Astrocyte (in vitro differentiated cells and primary cell): ENCODE measurements around the gene GPRC5D. TPM values are rescaled to one million over a fixed set of nuclear protein-coding genes. Genes with fewer than 3 reads are reported as not detected.

Experiments
- DNase-seq: peaks from one replicate; pipeline ENCODE4 v3.0.0-alpha.2; 2010; ENCODE audit warnings: low read depth
- FAIRE-seq: peaks from 2 replicates; lab custom pipeline; 2011; peaks lifted over from hg19 to GRCh38; lab: Jason Lieb, UNC
- H2AFZ ChIP-seq: 2 replicates; pipeline ENCODE4 v1.6.0; 2012; ENCODE audit warnings: low read depth, low read length, inconsistent platforms
- H3K27ac ChIP-seq: 2 replicates; pipeline ENCODE4 v1.5.1; 2011; ENCODE audit warnings: low read depth, low read length, inconsistent platforms
- H3K27me3 ChIP-seq: 2 replicates; pipeline ENCODE4 v1.6.0; 2011; ENCODE audit warnings: low read length, inconsistent platforms; ENCODE audit not compliant: insufficient read depth
- H3K36me3 ChIP-seq: 2 replicates; pipeline ENCODE4 v1.5.1; 2011; ENCODE audit warnings: low read length, inconsistent platforms; ENCODE audit not compliant: insufficient read depth
- H3K4me1 ChIP-seq: 2 replicates; pipeline ENCODE4 v1.5.1; 2011; ENCODE audit warnings: low read length, inconsistent platforms; ENCODE audit not compliant: insufficient read depth
- H3K4me2 ChIP-seq: 2 replicates; pipeline ENCODE4 v1.6.0; 2012; ENCODE audit warnings: low read length, inconsistent platforms
- H3K4me3 ChIP-seq: 2 replicates; pipeline ENCODE4 v1.5.1; 2011; ENCODE audit warnings: low read depth, mild to moderate bottlenecking, low read length, inconsistent platforms; ENCODE audit not compliant: insufficient read depth
- H3K79me2 ChIP-seq: 2 replicates; pipeline ENCODE4 v1.6.0; 2012; ENCODE audit warnings: mild to moderate bottlenecking, low read length, inconsistent platforms; ENCODE audit not compliant: insufficient read depth
- H3K9ac ChIP-seq: 2 replicates; pipeline ENCODE4 v1.6.0; 2012; ENCODE audit warnings: mild to moderate bottlenecking, low read length, inconsistent platforms
- H3K9me3 ChIP-seq: 2 replicates; pipeline ENCODE4 v1.5.1; 2012; ENCODE audit warnings: low read depth, mild to moderate bottlenecking, low read length, inconsistent platforms; ENCODE audit not compliant: insufficient read depth
- H4K20me1 ChIP-seq: 2 replicates; pipeline ENCODE4 v1.6.0; 2012; ENCODE audit warnings: low read length, inconsistent platforms; ENCODE audit not compliant: insufficient read depth
- H3K27ac Mint-ChIP-seq: one replicate; pipeline ENCODE4 v1.8.0; 2021; ENCODE audit warnings: mild to moderate bottlenecking, mixed read lengths; ENCODE audit not compliant: unreplicated experiment
- H3K27me3 Mint-ChIP-seq: one replicate; pipeline ENCODE4 v1.8.0; 2021; ENCODE audit warnings: low read depth, mixed read lengths; ENCODE audit not compliant: unreplicated experiment
- H3K36me3 Mint-ChIP-seq: one replicate; pipeline ENCODE4 v1.8.0; 2021; ENCODE audit warnings: low read depth, mixed read lengths; ENCODE audit not compliant: unreplicated experiment
- H3K4me1 Mint-ChIP-seq: one replicate; pipeline ENCODE4 v1.8.0; 2021; ENCODE audit warnings: low read depth, mixed read lengths; ENCODE audit not compliant: unreplicated experiment
- H3K4me3 Mint-ChIP-seq: one replicate; pipeline ENCODE4 v1.8.0; 2021; ENCODE audit warnings: mild to moderate bottlenecking, moderate library complexity, mixed read lengths; ENCODE audit not compliant: unreplicated experiment
- H3K9me3 Mint-ChIP-seq: one replicate; pipeline ENCODE4 v1.8.0; 2021; ENCODE audit warnings: mild to moderate bottlenecking, mixed read lengths; ENCODE audit not compliant: unreplicated experiment
- CTCF ChIP-seq: IDR thresholded peaks from 2 replicates; pipeline ENCODE4 v1.5.1; 2011; ENCODE audit warnings: low read depth, mild to moderate bottlenecking, inconsistent platforms, low read length, moderate library complexity; ENCODE audit not compliant: insufficient read depth
- EZH2 ChIP-seq: IDR thresholded peaks from 2 replicates; pipeline ENCODE4 v1.6.1; 2012; ENCODE audit warnings: mild to moderate bottlenecking, low read length, inconsistent platforms; ENCODE audit not compliant: insufficient read depth
- total RNA-seq: library from RNA; stranded (reverse); gene quantifications from 2 replicates; pipeline ENCODE4 v1.2.1, GENCODE V29; 2021

The GPRC5D gene
- total RNA-seq, 1 donor from 2014 or later = not detected

- Mint-ChIP-seq H3K9me3 (no peaks in the 10 kb centered on the region), H3K27ac (no peak overlapping the region), H3K4me3 (no peak overlapping the region), H3K36me3 (no peaks in the 10 kb centered on the region), H3K4me1 (peaks cover 5% of the 10 kb centered on the region), H3K27me3 (peaks cover 7% of the 10 kb centered on the region)
- no peak for TF ChIP-seq CTCF
- no peak overlapping the region for H3K4me3 ChIP-seq
- H3K36me3 ChIP-seq = no peaks in the 10 kb centered on the region
- no peaks in the 10 kb centered on the region for H4K20me1 ChIP-seq
- no peak overlapping the region for H3K9ac ChIP-seq
- H3K4me2 ChIP-seq = peak overlapping the region; percentile 91
- peaks cover 23% of the 10 kb centered on the region for H3K4me1 ChIP-seq
- no peak overlapping the region for H2AFZ ChIP-seq
- no peak for FAIRE-seq
- DNase-seq = no peak
- H3K9me3 ChIP-seq = no peaks in the 10 kb centered on the region
- no peaks in the 10 kb centered on the region for H3K27me3 ChIP-seq
- H3K27ac ChIP-seq = no peak overlapping the region
- peaks cover 13% of the 10 kb centered on the region for H3K79me2 ChIP-seq
Observed at GRCh38 chr12:12893438-12893837, 58.5 kb downstream of the GPRC5D start.

GRCh38 chr12:12892681-12893141, 59.3 kb downstream of the GPRC5D start:
- Mint-ChIP-seq H3K4me3 (no peak overlapping the region), H3K36me3 (no peaks in the 10 kb centered on the region), H3K9me3 (no peaks in the 10 kb centered on the region), H3K4me1 (peaks cover 5% of the 10 kb centered on the region), H3K27ac (no peak overlapping the region), H3K27me3 (peaks cover 10% of the 10 kb centered on the region)
- Histone ChIP-seq H3K36me3 (no peaks in the 10 kb centered on the region), H4K20me1 (no peaks in the 10 kb centered on the region), H3K79me2 (peaks cover 13% of the 10 kb centered on the region), H3K9me3 (no peaks in the 10 kb centered on the region), H3K4me3 (peak overlapping the region; percentile 25), H3K27me3 (no peaks in the 10 kb centered on the region), H3K9ac (peak overlapping the region; percentile 20), H3K4me2 (peak overlapping the region; percentile 91), H2AFZ (no peak overlapping the region), H3K4me1 (peaks cover 22% of the 10 kb centered on the region), H3K27ac (no peak overlapping the region)
- DNase-seq (no peak), FAIRE-seq (no peak)
- TF ChIP-seq CTCF = no peak
- TF ChIP-seq EZH2 = no peak

- no peaks in the 10 kb centered on the region for H3K27me3 ChIP-seq
- Mint-ChIP-seq H3K27me3 (peaks cover 10% of the 10 kb centered on the region), H3K4me1 (peaks cover 5% of the 10 kb centered on the region), H3K9me3 (no peaks in the 10 kb centered on the region), H3K27ac (no peak overlapping the region), H3K36me3 (no peaks in the 10 kb centered on the region), H3K4me3 (peak overlapping the region; percentile 78)
- H2AFZ ChIP-seq = no peak overlapping the region
- TF ChIP-seq CTCF (no peak), EZH2 (no peak)
- H3K27ac ChIP-seq = peak overlapping the region; percentile 90
- no peaks in the 10 kb centered on the region for H4K20me1 ChIP-seq
- peaks cover 22% of the 10 kb centered on the region for H3K4me1 ChIP-seq
- H3K79me2 ChIP-seq = peaks cover 13% of the 10 kb centered on the region
- FAIRE-seq (no peak), DNase-seq (no peak)
- H3K9ac ChIP-seq = peak overlapping the region; percentile 92
- H3K4me3 ChIP-seq = peak overlapping the region; percentile 65
- H3K4me2 ChIP-seq = peak overlapping the region; percentile 91
- no peaks in the 10 kb centered on the region for H3K9me3 ChIP-seq
- H3K36me3 ChIP-seq = no peaks in the 10 kb centered on the region
Observed at GRCh38 chr12:12891881-12892355, 60.1 kb downstream of the GPRC5D start.
